HG03097 (cell line): Measurements from ENCODE around the gene TAOK3.
"Not testable (repeated sequence)": the region's sequence is repeated elsewhere in the genome, so short reads cannot be mapped to it uniquely, and the experiment has no call there.

ENCODE experiments used
- ATAC-seq: cut with Tn5 transposase; IDR thresholded peaks from one replicate; pipeline ENCODE4 v1.9.1; 2021; ENCODE audit not compliant: unreplicated experiment, low FRiP score

TAOK3 gene

GRCh38 chr12:118372541-118373495, at the start of gene TAOK3:
Gene TAOK3, minus strand, starts transcription at chr12:118372907. Its CDS starts 117,340 bp downstream, at chr12:118255567.
- ATAC-seq: peak; percentile 65

GRCh38 chr12:118420673-118421072, 48.0 kb upstream of the TAOK3 start:
- no peak for ATAC-seq

GRCh38 chr12:118418385-118419057, 45.8 kb upstream of the TAOK3 start:
- no peak for ATAC-seq

GRCh38 chr12:118417942-118418341, 45.2 kb upstream of the TAOK3 start:
- ATAC-seq: no peak

GRCh38 chr12:118409834-118410233, 37.1 kb upstream of the TAOK3 start:
- ATAC-seq: no peak

GRCh38 chr12:118408241-118408640, 35.5 kb upstream of the TAOK3 start:
- ATAC-seq: not testable (repeated sequence)

- no peak for ATAC-seq
These were observed 32.3 kb upstream of the TAOK3 start for GRCh38 chr12:118404876-118405521.

- ATAC-seq: no peak
These were observed 29.5 kb upstream of the TAOK3 start for GRCh38 chr12:118402251-118402650.

GRCh38 chr12:118398940-118399339, 26.2 kb upstream of the TAOK3 start:
- ATAC-seq: no peak

- no peak for ATAC-seq
These were observed 25.8 kb upstream of the TAOK3 start for GRCh38 chr12:118398524-118398923.

GRCh38 chr12:118397708-118398440, 25.2 kb upstream of the TAOK3 start:
- ATAC-seq: no peak

GRCh38 chr12:118391836-118392235, 19.1 kb upstream of the TAOK3 start:
- no peak for ATAC-seq

GRCh38 chr12:118391424-118391823, 18.7 kb upstream of the TAOK3 start:
- no peak for ATAC-seq

- ATAC-seq: no peak
These were observed 5.3 kb upstream of the TAOK3 start for GRCh38 chr12:118377884-118378470.

- no peak for ATAC-seq
These were observed 4.5 kb upstream of the TAOK3 start for GRCh38 chr12:118377021-118377883.

GRCh38 chr12:118376089-118377020, 3.6 kb upstream of the TAOK3 start, which contains the start of gene SUDS3:
Gene SUDS3, plus strand, starts transcription at chr12:118376555. Its CDS starts 137 bp downstream, at chr12:118376692.
- peak; percentile 34 for ATAC-seq

GRCh38 chr12:118375348-118375747, 2.6 kb upstream of the TAOK3 start:
- no peak for ATAC-seq

- ATAC-seq: no peak
These were observed 2.2 kb upstream of the TAOK3 start for GRCh38 chr12:118374909-118375308.
